Neural cell (in vitro differentiated cells): ENCODE measurements around the gene SLC7A6OS. TPM values are rescaled to one million over a fixed set of nuclear protein-coding genes. Genes with fewer than 3 reads are reported as not detected.

Experiments used
- H2AFZ ChIP-seq: fragments of 200-600, 300-800 bp; sonication (generic), shearing (Covaris generic); 2 replicates; pipeline ENCODE4 v1.6.0; 2014; ENCODE audit warnings: low read depth, mild to moderate bottlenecking, antibody characterized with exemption, low read length, moderate library complexity
- H3F3A ChIP-seq: fragments of 200-600 bp; shearing (Covaris generic); 2 replicates; pipeline ENCODE4 v1.6.1; 2016; ENCODE audit warnings: mild to moderate bottlenecking, moderate library complexity, mixed read lengths, antibody characterized with exemption, low read length; ENCODE audit not compliant: insufficient read depth, poor library complexity, severe bottlenecking
- H3K27ac ChIP-seq: fragments of 200-600, 300-800 bp; sonication (generic), shearing (Covaris generic); 2 replicates; pipeline ENCODE4 v1.5.1; 2014; ENCODE audit warnings: mild to moderate bottlenecking, low read length, moderate library complexity
- H3K27me3 ChIP-seq: fragments of 300-800, 200-600 bp; sonication (generic), shearing (Covaris generic); 2 replicates; pipeline ENCODE4 v1.6.0; 2014; ENCODE audit warnings: mild to moderate bottlenecking, low read depth, low read length, moderate library complexity; ENCODE audit not compliant: insufficient read depth
- H3K36me3 ChIP-seq: fragments of 300-800, 200-600 bp; sonication (generic), shearing (Covaris generic); 2 replicates; pipeline ENCODE4 v1.5.1; 2014; ENCODE audit warnings: mild to moderate bottlenecking, antibody characterized with exemption, low read length, moderate library complexity; ENCODE audit not compliant: insufficient read depth
- H3K4me2 ChIP-seq: fragments of 300-800, 200-600 bp; sonication (generic), shearing (Covaris generic); 2 replicates; pipeline ENCODE4 v1.6.0; 2014; ENCODE audit warnings: mild to moderate bottlenecking, low read length
- H3K4me3 ChIP-seq: fragments of 300-800, 200-600 bp; sonication (generic), shearing (Covaris generic); 2 replicates; pipeline ENCODE4 v1.5.1; 2014; ENCODE audit warnings: mild to moderate bottlenecking, low read length, moderate library complexity
- H3K79me2 ChIP-seq: fragments of 200-600 bp; shearing (Covaris generic); replicated peaks from 2 replicates; pipeline ENCODE4 v1.6.0; 2014; ENCODE audit warnings: mild to moderate bottlenecking, low read length, moderate library complexity; ENCODE audit not compliant: insufficient read depth
- H3K9ac ChIP-seq: fragments of 300-800, 200-600 bp; sonication (generic), shearing (Covaris generic); 2 replicates; pipeline ENCODE4 v1.6.1; 2016; ENCODE audit warnings: mild to moderate bottlenecking, low read length, mixed read lengths
- H3K9me2 ChIP-seq: fragments of 200-600 bp; shearing (Covaris generic); 2 replicates; pipeline ENCODE4 v1.6.1; 2016; ENCODE audit warnings: mild to moderate bottlenecking, low read length, mixed read lengths; ENCODE audit not compliant: insufficient read depth
- H3K9me3 ChIP-seq: fragments of 200-600, 300-800 bp; sonication (generic), shearing (Covaris generic); 2 replicates; pipeline ENCODE4 v1.6.1; 2016; ENCODE audit warnings: mild to moderate bottlenecking, mixed run types, low read length, moderate library complexity, mixed read lengths
- H4K20me1 ChIP-seq: fragments of 200-600 bp; shearing (Covaris generic); 2 replicates; pipeline ENCODE4 v1.6.1; 2016; ENCODE audit warnings: mild to moderate bottlenecking, mixed run types; ENCODE audit not compliant: insufficient read depth
- EP300 ChIP-seq: fragments of 450-650 bp; conservative IDR thresholded peaks from 2 replicates; pipeline ENCODE4 v1.6.1; 2014; ENCODE audit warnings: antibody characterized with exemption, mild to moderate bottlenecking, moderate library complexity; ENCODE audit not compliant: poor library complexity, severe bottlenecking
- EZH2 ChIP-seq: fragments of 200-600, 300-800 bp; shearing (Covaris generic), sonication (generic); IDR thresholded peaks from 2 replicates; pipeline ENCODE4 v1.6.1; 2014; ENCODE audit warnings: antibody characterized with exemption, low read length, borderline replicate concordance, mild to moderate bottlenecking; ENCODE audit not compliant: insufficient read depth, poor library complexity, severe bottlenecking
- MXI1 ChIP-seq: fragments of 450-650 bp; conservative IDR thresholded peaks from 2 replicates; pipeline ENCODE4 v1.6.1; 2014; ENCODE audit warnings: antibody characterized with exemption, mild to moderate bottlenecking; ENCODE audit not compliant: poor library complexity, severe bottlenecking
- POLR2AphosphoS5 ChIP-seq: IDR thresholded peaks from 2 replicates; pipeline ENCODE4 v1.6.1; 2012
- RAD21 ChIP-seq: fragments of 450-650 bp; conservative IDR thresholded peaks from 2 replicates; pipeline ENCODE4 v1.6.1; 2014; ENCODE audit warnings: antibody characterized with exemption, mild to moderate bottlenecking, moderate library complexity
- SMC3 ChIP-seq: fragments of 450-650 bp; conservative IDR thresholded peaks from 2 replicates; pipeline ENCODE4 v1.6.1; 2014; ENCODE audit warnings: antibody characterized with exemption, mild to moderate bottlenecking, moderate library complexity; ENCODE audit not compliant: poor library complexity
- TAF1 ChIP-seq: IDR thresholded peaks from 2 replicates; pipeline ENCODE4 v1.6.1; 2012; ENCODE audit warnings: low read depth
- polyA plus RNA-seq: library from polyadenylated mRNA; depleted of rRNA; stranded (reverse); fragments of >200 nt; gene quantifications from 2 replicates; pipeline ENCODE4 v1.2.3, GENCODE V29; 2014
- TF ChIP-seq, protein P1 (sequence below): IDR thresholded peaks from 2 replicates; pipeline ENCODE4 v1.6.1; 2012; ENCODE audit warnings: borderline replicate concordance
- TF ChIP-seq, protein P2 (sequence below): fragments of 450-650 bp; IDR thresholded peaks from 2 replicates; pipeline ENCODE4 v1.5.1; 2014; ENCODE audit warnings: antibody characterized with exemption, mild to moderate bottlenecking, moderate library complexity; ENCODE audit not compliant: poor library complexity, severe bottlenecking

SLC7A6OS gene
- polyA plus RNA-seq, 1 donor from 2014 or later = 21.3 TPM

DNA sequence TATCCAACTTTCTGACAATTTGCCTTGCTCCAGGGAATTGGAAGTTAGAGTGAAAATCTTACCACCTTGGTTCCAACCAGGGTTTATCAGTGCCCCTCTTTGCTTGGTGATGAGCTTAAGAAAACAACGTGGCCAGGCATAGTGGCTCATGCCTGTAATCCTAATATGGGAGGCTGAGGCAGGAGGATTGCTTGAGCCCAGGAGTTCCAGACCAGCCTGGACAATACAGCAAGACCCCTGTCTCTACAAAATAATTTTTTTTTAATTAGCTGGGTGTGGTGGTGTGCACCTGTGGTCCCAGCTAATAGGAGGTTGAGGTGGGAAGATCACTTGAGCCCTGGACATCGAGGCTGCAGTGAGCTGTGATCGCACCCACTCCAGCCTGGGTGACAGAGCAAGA lies 25.1 kb downstream of the SLC7A6OS start:
- Histone ChIP-seq H3F3A (no peaks in the 10 kb centered on the region), H3K27me3 (no peaks in the 10 kb centered on the region), H2AFZ (no peak overlapping the region), H3K9ac (no peak overlapping the region), H3K9me3 (no peaks in the 10 kb centered on the region), H4K20me1 (no peaks in the 10 kb centered on the region), H3K4me2 (no peak overlapping the region), H3K36me3 (no peaks in the 10 kb centered on the region), H3K79me2 (no peaks in the 10 kb centered on the region), H3K9me2 (no peaks in the 10 kb centered on the region), H3K27ac (no peak overlapping the region), H3K4me3 (no peak overlapping the region)
- TF ChIP-seq, protein P1, sequence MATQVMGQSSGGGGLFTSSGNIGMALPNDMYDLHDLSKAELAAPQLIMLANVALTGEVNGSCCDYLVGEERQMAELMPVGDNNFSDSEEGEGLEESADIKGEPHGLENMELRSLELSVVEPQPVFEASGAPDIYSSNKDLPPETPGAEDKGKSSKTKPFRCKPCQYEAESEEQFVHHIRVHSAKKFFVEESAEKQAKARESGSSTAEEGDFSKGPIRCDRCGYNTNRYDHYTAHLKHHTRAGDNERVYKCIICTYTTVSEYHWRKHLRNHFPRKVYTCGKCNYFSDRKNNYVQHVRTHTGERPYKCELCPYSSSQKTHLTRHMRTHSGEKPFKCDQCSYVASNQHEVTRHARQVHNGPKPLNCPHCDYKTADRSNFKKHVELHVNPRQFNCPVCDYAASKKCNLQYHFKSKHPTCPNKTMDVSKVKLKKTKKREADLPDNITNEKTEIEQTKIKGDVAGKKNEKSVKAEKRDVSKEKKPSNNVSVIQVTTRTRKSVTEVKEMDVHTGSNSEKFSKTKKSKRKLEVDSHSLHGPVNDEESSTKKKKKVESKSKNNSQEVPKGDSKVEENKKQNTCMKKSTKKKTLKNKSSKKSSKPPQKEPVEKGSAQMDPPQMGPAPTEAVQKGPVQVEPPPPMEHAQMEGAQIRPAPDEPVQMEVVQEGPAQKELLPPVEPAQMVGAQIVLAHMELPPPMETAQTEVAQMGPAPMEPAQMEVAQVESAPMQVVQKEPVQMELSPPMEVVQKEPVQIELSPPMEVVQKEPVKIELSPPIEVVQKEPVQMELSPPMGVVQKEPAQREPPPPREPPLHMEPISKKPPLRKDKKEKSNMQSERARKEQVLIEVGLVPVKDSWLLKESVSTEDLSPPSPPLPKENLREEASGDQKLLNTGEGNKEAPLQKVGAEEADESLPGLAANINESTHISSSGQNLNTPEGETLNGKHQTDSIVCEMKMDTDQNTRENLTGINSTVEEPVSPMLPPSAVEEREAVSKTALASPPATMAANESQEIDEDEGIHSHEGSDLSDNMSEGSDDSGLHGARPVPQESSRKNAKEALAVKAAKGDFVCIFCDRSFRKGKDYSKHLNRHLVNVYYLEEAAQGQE = no peak

DNA sequence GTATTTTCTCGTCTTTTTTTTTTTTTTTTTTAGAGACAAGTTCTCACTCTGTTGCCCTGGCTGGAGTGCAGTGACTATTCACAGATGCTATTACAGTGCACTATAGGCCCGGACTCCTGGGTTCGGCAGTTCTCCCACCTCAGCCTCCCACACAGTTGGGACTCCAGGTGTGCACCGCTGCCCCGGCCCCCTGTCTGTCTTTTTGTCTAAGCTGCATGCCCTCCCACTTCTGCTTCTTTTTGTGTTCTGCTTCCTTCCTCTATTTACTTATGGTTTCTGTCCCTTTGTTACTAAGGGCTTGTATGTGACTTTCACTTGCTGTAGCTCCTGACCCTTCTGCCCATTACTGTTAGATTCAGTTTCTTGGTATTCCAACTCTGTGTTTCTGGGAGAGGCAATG lies 25.9 kb downstream of the SLC7A6OS start:
- Histone ChIP-seq H3K4me3 (no peak overlapping the region), H3K27me3 (no peaks in the 10 kb centered on the region), H3K9me2 (no peaks in the 10 kb centered on the region), H3K36me3 (no peaks in the 10 kb centered on the region), H3K9ac (no peak overlapping the region), H3K79me2 (no peaks in the 10 kb centered on the region), H3K27ac (no peak overlapping the region), H4K20me1 (no peaks in the 10 kb centered on the region), H2AFZ (no peak overlapping the region), H3F3A (no peaks in the 10 kb centered on the region), H3K4me2 (no peak overlapping the region), H3K9me3 (no peaks in the 10 kb centered on the region)
- TF ChIP-seq, protein P2, sequence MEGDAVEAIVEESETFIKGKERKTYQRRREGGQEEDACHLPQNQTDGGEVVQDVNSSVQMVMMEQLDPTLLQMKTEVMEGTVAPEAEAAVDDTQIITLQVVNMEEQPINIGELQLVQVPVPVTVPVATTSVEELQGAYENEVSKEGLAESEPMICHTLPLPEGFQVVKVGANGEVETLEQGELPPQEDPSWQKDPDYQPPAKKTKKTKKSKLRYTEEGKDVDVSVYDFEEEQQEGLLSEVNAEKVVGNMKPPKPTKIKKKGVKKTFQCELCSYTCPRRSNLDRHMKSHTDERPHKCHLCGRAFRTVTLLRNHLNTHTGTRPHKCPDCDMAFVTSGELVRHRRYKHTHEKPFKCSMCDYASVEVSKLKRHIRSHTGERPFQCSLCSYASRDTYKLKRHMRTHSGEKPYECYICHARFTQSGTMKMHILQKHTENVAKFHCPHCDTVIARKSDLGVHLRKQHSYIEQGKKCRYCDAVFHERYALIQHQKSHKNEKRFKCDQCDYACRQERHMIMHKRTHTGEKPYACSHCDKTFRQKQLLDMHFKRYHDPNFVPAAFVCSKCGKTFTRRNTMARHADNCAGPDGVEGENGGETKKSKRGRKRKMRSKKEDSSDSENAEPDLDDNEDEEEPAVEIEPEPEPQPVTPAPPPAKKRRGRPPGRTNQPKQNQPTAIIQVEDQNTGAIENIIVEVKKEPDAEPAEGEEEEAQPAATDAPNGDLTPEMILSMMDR = no peak
- TF ChIP-seq SMC3 (no peak), EP300 (no peak), TAF1 (no peak), EZH2 (no peak), MXI1 (no peak), RAD21 (no peak), POLR2AphosphoS5 (no peak)
- TF ChIP-seq, protein P1 = no peak
